Ovary (tissue), 9 donors: ENCODE data around the gene ZNF844. TPM values are rescaled to one million over a fixed set of nuclear protein-coding genes. Genes with fewer than 3 reads are reported as not detected.

Source experiments
- DNase-seq, 5 donors: peaks; one replicate each; pipeline ENCODE4 v3.0.0-alpha.2; 2019 to 2020
- H3K27ac ChIP-seq, 2 donors: fragments of 200-600 bp; one replicate each; pipeline versions ENCODE4 v1.5.1 to v1.8.0; 2019 to 2022
- H3K27me3 ChIP-seq: fragments of 200-600 bp; one replicate; pipeline ENCODE4 v1.8.0; 2022
- H3K36me3 ChIP-seq: fragments of 200-600 bp; sonication (generic); one replicate; pipeline ENCODE4 v1.5.1; 2019
- H3K4me1 ChIP-seq: one replicate; pipeline ENCODE4 v1.8.1; 2013; ENCODE audit warnings: mild to moderate bottlenecking, moderate library complexity; ENCODE audit not compliant: insufficient read depth
- H3K4me3 ChIP-seq: fragments of 200-600 bp; sonication (generic); one replicate; pipeline ENCODE4 v1.5.1; 2017
- H3K9me3 ChIP-seq, 2 donors: fragments of 200-600 bp in 1 of 2; sonication (generic) in 1 of 2; one replicate each; pipeline versions ENCODE4 v1.5.1 to v1.8.1; 2013 to 2019; ENCODE audit warnings: mild to moderate bottlenecking in 1 of 2, moderate library complexity in 1 of 2
- CTCF ChIP-seq, 3 donors: fragments of 450-650 bp in 2 of 3; fragments of 200-600 bp in 1 of 3; IDR thresholded peaks; one replicate each; pipeline versions ENCODE4 v1.5.1 to v1.8.0; 2016 to 2022; ENCODE audit warnings: antibody characterized with exemption in 3 of 3, mild to moderate bottlenecking in 1 of 3
- EP300 ChIP-seq: sonication (generic); formaldehyde crosslinking; IDR thresholded peaks from one replicate; pipeline ENCODE4 v1.6.1; 2017; ENCODE audit warnings: antibody characterized with exemption
- POLR2A ChIP-seq: fragments of 450-650 bp; IDR thresholded peaks from one replicate; pipeline ENCODE4 v1.6.1; 2017; ENCODE audit warnings: antibody characterized with exemption, mild to moderate bottlenecking, moderate library complexity
- WGBS, 3 donors: extraction: QIAGEN DNeasy Blood & Tissue Kit in 1 of 3; methylation state at CpG; one replicate each; pipeline versions ENCODE4 v1.1.5 to v1.1.7; 2013 to 2017; 5-methylcytosine and 5-hydroxymethylcytosine counted together
- intact Hi-C, 4 donors: fragments of 100-400 bp; cut with DNase I; formaldehyde crosslinking; loops; one replicate each; pipeline versions ENCODE4 v1.11.0 to v1.15.1; 2022 to 2023
- polyA plus RNA-seq, 2 donors: library from polyadenylated mRNA; stranded (reverse); fragments of 200-250 nt in 1 of 2; fragments of 350-450 nt in 1 of 2; fragmentation: Illumina TruSeq in 1 of 2; extraction: RNeasy Lipid Tissue Mini Kit (QIAGEN cat#74804) in 1 of 2; gene quantifications; one replicate each; pipeline ENCODE4 v1.2.3, GENCODE V29; 2013 to 2014
- small RNA-seq: library from RNA; depleted of rRNA; stranded (forward); fragments of <200 nt; gene quantifications from one replicate; pipeline ENCODE3, GENCODE V24; 2016
- total RNA-seq, 7 donors: library from RNA; depleted of rRNA in 2 of 7; stranded (reverse); fragments of >200 nt in 2 of 7; fragmentation: NEBNext Ultra II Directional in 3 of 7; extraction: Animal tissue kit (Norgen Biotek cat#: 25700) in 3 of 7; gene quantifications; one replicate each; pipeline versions ENCODE4 v1.1.0 to v1.2.4, GENCODE V29; 2016 to 2023
- donor health status: DM: no; HTN: no; CAD: no; lungs with moderate emphysema.
- donor health status: DM: no; HTN: no; CAD: no.
- donor health status: Bipolar disorder and iron deficiency.
- donor health status: DM: yes; HTN: yes; CAD: no.
- donor health status: DM: no; HTN: no; CAD: no.
- donor health status: DM: yes; HTN: yes; CAD: no.

Gene ZNF844
- total and polyA plus RNA-seq, 9 donors: 8.7 to 39.1 (median 16.8) TPM

DNA sequence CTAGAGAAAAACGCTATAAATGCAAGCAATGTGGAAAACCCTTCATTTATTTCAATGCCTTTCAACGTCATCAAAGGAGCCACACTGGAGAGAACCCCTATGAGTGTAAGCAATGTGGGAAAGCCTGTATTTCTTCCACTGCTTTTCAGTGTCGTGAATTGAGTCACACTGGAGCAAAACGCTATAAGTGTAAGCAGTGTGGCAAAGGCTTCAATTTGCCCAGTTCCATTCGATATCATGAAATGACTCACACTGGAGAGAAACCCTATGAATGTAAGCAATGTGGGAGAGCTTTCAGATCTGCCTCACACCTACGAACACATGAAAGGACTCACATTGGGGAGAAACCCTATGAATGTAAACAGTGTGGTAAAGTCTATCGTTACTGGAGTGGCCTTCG is 48.2 kb downstream of the ZNF844 start:
- WGBS, 3 donors: 90 to 94% (median 92%) methylated on average over 8 of the region's 8 CpGs
- Histone ChIP-seq H3K27ac (no peak overlapping the region), H3K9me3 (peaks cover 0 to 16% of the 10 kb centered on the region in 2 donors), H3K4me3 (no peak overlapping the region), H3K4me1 (no peaks in the 10 kb centered on the region), H3K27me3 (no peaks in the 10 kb centered on the region), H3K36me3 (peaks cover 2% of the 10 kb centered on the region)
- no peak for DNase-seq
- TF ChIP-seq EP300: no peak
- no peak for TF ChIP-seq POLR2A
- TF ChIP-seq CTCF (IDR thresholded peaks at IDR 0.05): no peak
- intact Hi-C loops: no loop called here

DNA sequence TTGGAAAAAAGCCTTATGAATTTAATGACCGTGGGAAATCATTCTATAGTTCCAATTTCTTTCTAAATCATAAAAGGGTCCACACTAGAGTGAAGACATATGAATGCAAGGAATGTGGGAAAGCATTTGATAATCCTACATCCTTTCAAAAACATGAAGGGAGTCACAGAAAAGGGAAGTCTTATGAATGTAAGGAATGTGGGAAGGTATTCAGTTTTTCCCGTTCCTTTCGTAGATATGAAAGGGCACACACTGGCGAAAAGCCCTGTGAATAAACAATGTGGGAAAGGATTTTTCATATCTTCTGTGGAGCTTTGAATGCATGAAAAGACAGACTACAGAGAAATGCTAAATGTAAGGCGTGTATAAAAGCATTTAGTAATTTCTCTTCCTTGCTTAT is 48.6 kb downstream of the ZNF844 start:
- no peak for TF ChIP-seq EP300
- TF ChIP-seq POLR2A: no peak
- no peak for TF ChIP-seq CTCF (IDR thresholded peaks at IDR 0.05)
- intact Hi-C loops: no loop called here

DNA sequence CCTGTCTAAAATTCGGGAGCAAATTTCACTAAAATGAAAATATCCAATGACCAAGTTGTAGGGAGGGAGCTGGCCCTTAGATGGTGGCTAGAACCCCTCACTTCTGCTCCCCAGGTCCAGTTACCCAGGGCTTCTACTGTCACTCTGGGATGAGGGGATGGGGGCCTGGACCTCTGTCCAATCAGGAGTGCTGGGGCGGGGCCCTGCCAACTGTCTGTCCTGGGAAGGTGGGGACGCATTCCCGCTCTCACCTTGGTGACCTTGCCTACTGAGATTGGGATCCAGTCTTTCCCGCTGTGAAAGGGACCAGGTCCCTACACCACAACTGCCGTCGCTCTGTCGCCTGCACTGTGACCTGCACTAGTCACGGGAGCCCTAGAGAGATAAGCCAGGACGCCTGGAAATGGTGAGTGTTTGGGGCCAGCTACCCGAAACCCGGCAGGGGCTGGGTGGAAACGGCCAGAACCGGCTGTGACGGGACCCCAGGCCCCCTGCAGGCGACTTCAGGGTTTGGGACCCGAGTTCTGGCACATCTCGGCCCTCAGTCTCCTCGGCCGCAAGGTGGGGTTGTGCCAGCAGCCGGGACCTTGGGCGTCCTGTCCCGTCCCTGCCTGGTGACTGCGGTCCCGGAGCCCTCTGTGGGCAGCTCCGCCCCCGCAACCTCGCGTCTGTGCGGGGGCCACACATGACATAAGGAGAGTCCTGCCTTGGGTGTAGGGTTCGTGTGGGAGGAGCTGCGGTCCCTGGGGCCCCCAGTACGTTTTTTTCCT is 52.9 kb downstream of the ZNF844 start:
- intact Hi-C loops: no loop called here
- no peak for DNase-seq

More for the DNA sequence above, 48.6 kb downstream of the ZNF844 start:
- Histone ChIP-seq H3K4me3 (no peak overlapping the region), H3K36me3 (peaks cover 2% of the 10 kb centered on the region), H3K27ac (no peak overlapping the region), H3K4me1 (no peaks in the 10 kb centered on the region), H3K9me3 (peaks cover 0 to 16% of the 10 kb centered on the region in 2 donors), H3K27me3 (no peaks in the 10 kb centered on the region)
- WGBS, 3 donors: 74 to 84% (median 84%) methylated on average over 5 of the region's 5 CpGs
- no peak for DNase-seq

DNA sequence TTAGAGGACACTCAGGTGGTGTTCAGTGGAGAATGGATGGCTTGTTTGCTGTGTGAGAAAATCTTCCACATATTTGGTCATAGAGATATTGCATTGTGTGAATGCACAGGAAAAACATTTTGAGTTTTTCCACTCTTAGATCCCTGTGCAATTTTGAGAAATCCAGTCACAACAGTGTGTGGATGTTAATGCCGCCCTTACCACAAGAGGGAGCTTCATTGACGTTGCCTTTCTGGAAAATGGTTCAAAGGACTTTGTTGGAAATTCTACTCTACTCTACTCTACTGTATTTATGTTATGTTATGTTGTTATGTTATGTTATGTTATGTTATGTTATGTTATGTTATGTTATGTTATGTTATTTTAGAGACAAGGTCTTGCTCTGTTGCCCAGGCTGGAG is 62.2 kb downstream of the ZNF844 start:
- no peaks in the 10 kb centered on the region for H3K9me3 ChIP-seq
- H3K4me3 ChIP-seq: no peak overlapping the region
- no peaks in the 10 kb centered on the region for H3K27me3 ChIP-seq
- no peak for DNase-seq
- no peak overlapping the region for H3K27ac ChIP-seq
- intact Hi-C loops: no loop called here
- 27 to 52% (median 35%) methylated on average over 2 of the region's 2 CpGs for WGBS, 3 donors
- TF ChIP-seq EP300: no peak
- TF ChIP-seq CTCF (IDR thresholded peaks at IDR 0.05): no peak
- no peak for TF ChIP-seq POLR2A
- no peaks in the 10 kb centered on the region for H3K36me3 ChIP-seq
- no peaks in the 10 kb centered on the region for H3K4me1 ChIP-seq

More for the DNA sequence above, 52.9 kb downstream of the ZNF844 start:
- H3K4me3 ChIP-seq: no peak overlapping the region
- peaks cover 0 to 5% of the 10 kb centered on the region in 2 donors for H3K9me3 ChIP-seq
- WGBS, 3 donors: 75 to 88% (median 82%) methylated on average over 22 to 33 of the region's 33 CpGs
- no peak overlapping the region for H3K27ac ChIP-seq
- TF ChIP-seq CTCF (IDR thresholded peaks at IDR 0.05) (no peak), EP300 (no peak), POLR2A (no peak)
- H3K4me1 ChIP-seq: no peaks in the 10 kb centered on the region
- H3K36me3 ChIP-seq: no peaks in the 10 kb centered on the region
- no peaks in the 10 kb centered on the region for H3K27me3 ChIP-seq

Small RNA genes within 50 kb of the gene (small RNA-seq; reads per million reads assigned to genes)
- gene RF00019 (not detected), gene RNA5SP465 (not detected), gene RNA5SP466 (not detected), gene RNA5SP467 (not detected)

Other genes starting within 250 kb of the ZNF844 start
- gene ZNF439, start 216.0 kb upstream of the ZNF844 start, total RNA-seq: 10 to 100 TPM in 6 of 7 donors, 1 to 10 TPM in 1; 7.1 to 14.6 (median 11.2) TPM
- gene ZNF439, start 216.0 kb upstream of the ZNF844 start, polyA plus RNA-seq: 1 to 10 TPM; 6.6 to 7.2 TPM
- 10 to 100 TPM; 12.6 to 25.5 (median 15.4) TPM for gene ZNF69, start 176.9 kb upstream of the ZNF844 start, total RNA-seq
- 10 to 100 TPM in 1 of 2 donors, 1 to 10 TPM in 1; 7.5 to 10.2 TPM for gene ZNF69, start 176.9 kb upstream of the ZNF844 start, polyA plus RNA-seq
- 10 to 100 TPM in 6 of 7 donors, 1 to 10 TPM in 1; 8.6 to 22.3 (median 14.0) TPM for gene ZNF700, start 139.6 kb upstream of the ZNF844 start, total RNA-seq
- 1 to 10 TPM; 6.7 to 7.6 TPM for gene ZNF700, start 139.6 kb upstream of the ZNF844 start, polyA plus RNA-seq
- gene ZNF763, start 99.7 kb upstream of the ZNF844 start, total RNA-seq: 10 to 100 TPM in 1 of 7 donors, 1 to 10 TPM in 6; 4.1 to 18.8 (median 8.3) TPM
- 1 to 10 TPM; 4.3 to 7.0 TPM for gene ZNF763, start 99.7 kb upstream of the ZNF844 start, polyA plus RNA-seq
- gene ZNF433, start 29.1 kb upstream of the ZNF844 start, total RNA-seq: 10 to 100 TPM in 2 of 7 donors, 1 to 10 TPM in 5; 4.1 to 17.4 (median 6.8) TPM
- gene ZNF433, start 29.1 kb upstream of the ZNF844 start, polyA plus RNA-seq: 1 to 10 TPM; 4.5 to 4.6 TPM
- under 1 TPM in 6 of 7 donors, not detected in 1; 0.17 to 0.62 (median 0.27) TPM for gene ZNF878, start 11.8 kb upstream of the ZNF844 start, total RNA-seq
- gene ZNF878, start 11.8 kb upstream of the ZNF844 start, polyA plus RNA-seq: under 1 TPM in 1 of 2 donors, not detected in 1; 0.08 TPM
- gene ZNF20, start 75.6 kb downstream of the ZNF844 start, total RNA-seq: 1 to 10 TPM; 1.2 to 5.2 (median 3.2) TPM
- 1 to 10 TPM; 2.2 to 2.4 TPM for gene ZNF20, start 75.6 kb downstream of the ZNF844 start, polyA plus RNA-seq
- 10 to 100 TPM in 2 of 7 donors, 1 to 10 TPM in 5; 2.8 to 19.6 (median 9.1) TPM for gene ZNF625, start 92.0 kb downstream of the ZNF844 start, total RNA-seq
- gene ZNF625, start 92.0 kb downstream of the ZNF844 start, polyA plus RNA-seq: 1 to 10 TPM; 1.5 to 2.5 TPM
- 10 to 100 TPM; 15.7 to 18.8 (median 16.3) TPM for gene ZNF136, start 98.4 kb downstream of the ZNF844 start, total RNA-seq
- gene ZNF136, start 98.4 kb downstream of the ZNF844 start, polyA plus RNA-seq: 10 to 100 TPM in 1 of 2 donors, 1 to 10 TPM in 1; 8.8 to 12.2 TPM
- 10 to 100 TPM; 10.1 to 33.3 (median 16.6) TPM for gene ZNF44, start 230.2 kb downstream of the ZNF844 start, total RNA-seq
- 10 to 100 TPM in 1 of 2 donors, 1 to 10 TPM in 1; 9.0 to 11.1 TPM for gene ZNF44, start 230.2 kb downstream of the ZNF844 start, polyA plus RNA-seq